CD4-positive, alpha-beta memory T cell (primary cell): ENCODE results near the gene G3BP2. TPM values are rescaled to one million over a fixed set of nuclear protein-coding genes. Genes with fewer than 3 reads are reported as not detected.

Source experiments
- CTCF ChIA-PET: fragments of 350-600 bp; sonication (Branson Sonifier 250); formaldehyde crosslinking; loops from one replicate; lab custom pipeline; 2021; ENCODE audit warnings: inconsistent platforms; ENCODE audit not compliant: partially characterized antibody; lab: Charles Lee
- POLR2A ChIA-PET: fragments of 350-600 bp; sonication (Branson Sonifier 250); formaldehyde crosslinking; loops from one replicate; lab custom pipeline; 2021; ENCODE audit not compliant: partially characterized antibody; lab: Charles Lee
- DNase-seq, 5 donors: peaks; one replicate each; pipeline versions ENCODE4 v3.0.0 to v3.0.0-alpha.2; 2020 to 2022; ENCODE audit warnings: mixed read lengths in 1 of 5
- H3K27ac ChIP-seq: one replicate; pipeline ENCODE4 v1.7.0; 2013; ENCODE audit warnings: low read depth, low read length
- H3K27me3 ChIP-seq: 2 replicates; pipeline ENCODE4 v1.7.0; 2013; ENCODE audit warnings: mild to moderate bottlenecking, low read length, moderate library complexity; ENCODE audit not compliant: insufficient read depth
- H3K36me3 ChIP-seq: 2 replicates; pipeline ENCODE4 v1.7.0; 2013; ENCODE audit warnings: mild to moderate bottlenecking, low read length, moderate library complexity; ENCODE audit not compliant: insufficient read depth
- H3K4me1 ChIP-seq: 2 replicates; pipeline ENCODE4 v1.7.0; 2013; ENCODE audit warnings: mild to moderate bottlenecking, low read length, moderate library complexity; ENCODE audit not compliant: insufficient read depth
- H3K4me3 ChIP-seq, 2 donors: one replicate each; pipeline ENCODE4 v1.7.0; 2013; ENCODE audit warnings: low read length in 2 of 2, mild to moderate bottlenecking in 1 of 2
- H3K9me3 ChIP-seq, 2 donors: one replicate each; pipeline ENCODE4 v1.7.0; 2013; ENCODE audit warnings: low read length in 2 of 2, control low read depth in 1 of 2; ENCODE audit not compliant: control insufficient read depth in 1 of 2
- H3K27ac Mint-ChIP-seq, 7 donors: one replicate each; pipeline ENCODE4 v1.8.0; 2020 to 2021; ENCODE audit warnings: mixed read lengths in 7 of 7, mild to moderate bottlenecking in 6 of 7, inconsistent platforms in 3 of 7, moderate library complexity in 3 of 7
- H3K27me3 Mint-ChIP-seq, 2 donors: one replicate each; pipeline ENCODE4 v1.8.0; 2020 to 2021; ENCODE audit warnings: mixed read lengths in 2 of 2
- H3K36me3 Mint-ChIP-seq, 2 donors: one replicate each; pipeline ENCODE4 v1.8.0; 2020 to 2021; ENCODE audit warnings: mixed read lengths in 2 of 2, inconsistent platforms in 1 of 2, mild to moderate bottlenecking in 1 of 2
- H3K4me1 Mint-ChIP-seq, 4 donors: one replicate each; pipeline ENCODE4 v1.8.0; 2020 to 2021; ENCODE audit warnings: mixed read lengths in 4 of 4, mild to moderate bottlenecking in 1 of 4
- H3K4me3 Mint-ChIP-seq, 8 donors: one replicate each; pipeline ENCODE4 v1.8.0; 2020 to 2021; ENCODE audit warnings: mixed read lengths in 8 of 8, mild to moderate bottlenecking in 7 of 8, moderate library complexity in 6 of 8, inconsistent platforms in 3 of 8
- H3K9me3 Mint-ChIP-seq, 8 donors: one replicate each; pipeline ENCODE4 v1.8.0; 2020 to 2021; ENCODE audit warnings: mixed read lengths in 8 of 8, mild to moderate bottlenecking in 5 of 8, inconsistent platforms in 3 of 8, moderate library complexity in 1 of 8
- intact Hi-C: fragments of 100-400 bp; cut with micrococcal nuclease; formaldehyde crosslinking; loops from one replicate; pipeline ENCODE4 v1.15.1; 2023
- polyA plus RNA-seq, 2 donors: library from polyadenylated mRNA; unstranded; fragments of 300-500 nt; fragmentation: Illumina TruSeq; gene quantifications; one replicate each; pipeline ENCODE4 v1.2.3, GENCODE V29; 2021
- total RNA-seq, 2 experiments: library from RNA; stranded (reverse); gene quantifications; one replicate each; pipeline ENCODE4 v1.2.3, GENCODE V29; 2021

The G3BP2 gene
- total and polyA plus RNA-seq, 4 experiments from 2014 or later, result 118 to 165 (median 138) TPM

GRCh38 chr4:75596061-75596460 lies 77.2 kb downstream of the G3BP2 start:
- H3K4me3 Mint-ChIP-seq, result no peak overlapping the region
- Histone ChIP-seq H3K9me3 (no peaks in the 10 kb centered on the region), H3K27me3 (no peaks in the 10 kb centered on the region), H3K4me3 (no peak overlapping the region), H3K27ac (no peak overlapping the region), H3K36me3 (no peaks in the 10 kb centered on the region), H3K4me1 (no peaks in the 10 kb centered on the region)
- H3K4me1 Mint-ChIP-seq, result peaks cover 0 to 2% (median under 1%) of the 10 kb centered on the region in 4 donors
- DNase-seq, result no peak
- H3K27me3 Mint-ChIP-seq, result no peaks in the 10 kb centered on the region
- H3K27ac Mint-ChIP-seq, result no peak overlapping the region
- POLR2A ChIA-PET, result no interaction called here
- intact Hi-C loops, result no loop called here
- CTCF ChIA-PET, result no interaction called here
- no peaks in the 10 kb centered on the region for H3K36me3 Mint-ChIP-seq
- no peaks in the 10 kb centered on the region for H3K9me3 Mint-ChIP-seq

- ChIA-PET CTCF (no interaction called here), POLR2A (no interaction called here)
- H3K9me3 ChIP-seq, result no peaks in the 10 kb centered on the region
- Mint-ChIP-seq H3K27ac (no peak overlapping the region), H3K36me3 (no peaks in the 10 kb centered on the region), H3K4me1 (peaks cover 0 to 2% (median under 1%) of the 10 kb centered on the region in 4 donors), H3K4me3 (no peak overlapping the region), H3K27me3 (no peaks in the 10 kb centered on the region), H3K9me3 (no peaks in the 10 kb centered on the region)
- H3K36me3 ChIP-seq, result no peaks in the 10 kb centered on the region
- intact Hi-C loops, result no loop called here
- no peak overlapping the region for H3K4me3 ChIP-seq
- H3K27ac ChIP-seq, result no peak overlapping the region
- DNase-seq, result no peak
- no peaks in the 10 kb centered on the region for H3K4me1 ChIP-seq
- no peaks in the 10 kb centered on the region for H3K27me3 ChIP-seq
Observed at GRCh38 chr4:75593393-75593792, 79.8 kb downstream of the G3BP2 start.

Other genes starting within 250 kb of the G3BP2 start
- 10 to 100 TPM; 36.6 to 40.9 TPM for gene RCHY1, start 159.0 kb downstream of the G3BP2 start, total RNA-seq
- gene RCHY1, start 159.0 kb downstream of the G3BP2 start, polyA plus RNA-seq, result 10 to 100 TPM; 26.4 to 40.7 TPM
- gene THAP6, start 158.9 kb downstream of the G3BP2 start, total RNA-seq, result 10 to 100 TPM; 38.1 to 43.4 TPM
- gene THAP6, start 158.9 kb downstream of the G3BP2 start, polyA plus RNA-seq, result 10 to 100 TPM; 12.9 to 13.6 TPM
- not detected for gene ODAPH, start 117.3 kb downstream of the G3BP2 start, total RNA-seq
- not detected for gene ODAPH, start 117.3 kb downstream of the G3BP2 start, polyA plus RNA-seq
- under 1 TPM; 0.35 to 0.39 TPM for gene CDKL2, start 42.9 kb downstream of the G3BP2 start, total RNA-seq
- gene CDKL2, start 42.9 kb downstream of the G3BP2 start, polyA plus RNA-seq, result under 1 TPM; 0.32 to 0.37 TPM
- 10 to 100 TPM; 48.6 to 49.4 TPM for gene USO1, start 51.2 kb upstream of the G3BP2 start, total RNA-seq
- 10 to 100 TPM; 31.9 to 35.4 TPM for gene USO1, start 51.2 kb upstream of the G3BP2 start, polyA plus RNA-seq
- under 1 TPM; 0.36 to 0.41 TPM for gene PPEF2, start 229.0 kb upstream of the G3BP2 start, total RNA-seq
- not detected for gene PPEF2, start 229.0 kb upstream of the G3BP2 start, polyA plus RNA-seq